Karpas-422 (cell line): ENCODE results near the gene FAM114A1. TPM values are rescaled to one million over a fixed set of nuclear protein-coding genes. Genes with fewer than 3 reads are reported as not detected.

Source experiments
- DNase-seq: peaks from one replicate; pipeline ENCODE4 v3.0.0-alpha.2; 2015
- H2AFZ ChIP-seq: fragments of 200-600 bp; sonication (generic); 2 replicates; pipeline ENCODE4 v1.6.1; 2014; ENCODE audit warnings: antibody characterized with exemption, low read length, mixed read lengths
- H3K27ac ChIP-seq: fragments of 200-600 bp; sonication (generic); 2 replicates; pipeline ENCODE4 v1.5.1; 2014; ENCODE audit warnings: mild to moderate bottlenecking, low read length, moderate library complexity
- H3K27me3 ChIP-seq: fragments of 200-600 bp; sonication (generic); 2 replicates; pipeline ENCODE4 v1.6.1; 2014; ENCODE audit warnings: low read length, mixed read lengths
- H3K36me3 ChIP-seq: fragments of 200-600 bp; sonication (generic); 2 replicates; pipeline ENCODE4 v1.6.1; 2014; ENCODE audit warnings: low read length, mixed read lengths; ENCODE audit not compliant: insufficient read depth
- H3K4me1 ChIP-seq: fragments of 200-600 bp; sonication (generic); 2 replicates; pipeline ENCODE4 v1.6.1; 2014; ENCODE audit warnings: mild to moderate bottlenecking, low read length, mixed read lengths
- H3K4me2 ChIP-seq: fragments of 200-600 bp; sonication (generic); 2 replicates; pipeline ENCODE4 v1.6.1; 2014; ENCODE audit warnings: low read length, low read depth, mild to moderate bottlenecking; ENCODE audit not compliant: poor library complexity, severe bottlenecking
- H3K4me3 ChIP-seq: fragments of 200-600 bp; sonication (generic); 2 replicates; pipeline ENCODE4 v1.5.1; 2014; ENCODE audit warnings: mild to moderate bottlenecking, antibody characterized with exemption, low read length, mixed read lengths
- H3K79me2 ChIP-seq: fragments of 200-600 bp; sonication (generic); 2 replicates; pipeline ENCODE4 v1.6.1; 2014; ENCODE audit warnings: mild to moderate bottlenecking, low read length, mixed read lengths
- H3K9ac ChIP-seq: fragments of 200-600 bp; sonication (generic); 2 replicates; pipeline ENCODE4 v1.6.0; 2014; ENCODE audit warnings: low read length
- H3K9me2 ChIP-seq: fragments of 200-600 bp; sonication (generic), shearing (Covaris generic); replicated peaks from 2 replicates; pipeline ENCODE4 v1.6.0; 2014; ENCODE audit warnings: mild to moderate bottlenecking, low read length, moderate library complexity; ENCODE audit not compliant: insufficient read depth
- H3K9me3 ChIP-seq: fragments of 300-700, 200-600 bp; sonication (generic); 2 replicates; pipeline ENCODE4 v1.6.1; 2014; ENCODE audit warnings: low read length, mixed read lengths
- H4K20me1 ChIP-seq: fragments of 200-600 bp; sonication (generic); 2 replicates; pipeline ENCODE4 v1.6.1; 2014; ENCODE audit warnings: mild to moderate bottlenecking, antibody characterized with exemption, low read length, low read depth; ENCODE audit not compliant: insufficient read depth
- total RNA-seq: library from RNA; depleted of rRNA; stranded (reverse); fragments of >200 nt; shearing (Covaris generic); gene quantifications from 2 replicates; pipeline ENCODE4 v1.2.3, GENCODE V29; 2014; ENCODE audit warnings: low replicate concordance

Gene FAM114A1
- total RNA-seq, 1 experiment from 2014 or later, result 1.6 TPM

DNA sequence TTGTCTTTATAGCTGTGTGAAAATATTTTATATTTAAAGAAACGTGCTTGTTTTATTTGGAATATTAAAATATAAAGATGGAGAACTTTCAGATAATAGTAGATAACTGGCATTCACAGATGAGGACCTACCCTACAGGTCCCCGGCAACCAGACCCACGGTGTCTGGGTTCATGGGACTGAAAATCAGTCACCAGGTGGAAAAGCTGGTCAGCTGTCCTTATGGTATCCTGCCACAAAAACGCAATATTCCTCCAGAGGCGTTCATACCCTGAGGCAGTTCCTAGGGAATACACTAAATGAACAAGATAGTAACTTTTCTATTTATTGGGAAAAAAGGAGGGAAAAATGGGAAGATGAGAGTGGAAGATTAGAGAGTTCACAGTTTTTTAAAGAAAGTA, 12.1 kb upstream of the FAM114A1 start:
- peak overlapping the region; percentile 98 for H3K27ac ChIP-seq
- peak; percentile 83 for DNase-seq
- 0 out of 2 replicates have a peak overlapping the region, but pooled peaks have one; percentile 18 for H2AFZ ChIP-seq
- H3K9me2 ChIP-seq, result no peaks in the 10 kb centered on the region
- peak overlapping the region; percentile 80 for H3K9ac ChIP-seq
- H3K4me2 ChIP-seq, result peak overlapping the region; percentile 100
- no peaks in the 10 kb centered on the region for H3K9me3 ChIP-seq
- no peaks in the 10 kb centered on the region for H3K36me3 ChIP-seq
- H3K79me2 ChIP-seq, result peaks cover 26% of the 10 kb centered on the region
- no peaks in the 10 kb centered on the region for H4K20me1 ChIP-seq
- peaks cover 59% of the 10 kb centered on the region for H3K4me1 ChIP-seq
- H3K27me3 ChIP-seq, result no peaks in the 10 kb centered on the region
- peak overlapping the region; percentile 70 for H3K4me3 ChIP-seq

DNA sequence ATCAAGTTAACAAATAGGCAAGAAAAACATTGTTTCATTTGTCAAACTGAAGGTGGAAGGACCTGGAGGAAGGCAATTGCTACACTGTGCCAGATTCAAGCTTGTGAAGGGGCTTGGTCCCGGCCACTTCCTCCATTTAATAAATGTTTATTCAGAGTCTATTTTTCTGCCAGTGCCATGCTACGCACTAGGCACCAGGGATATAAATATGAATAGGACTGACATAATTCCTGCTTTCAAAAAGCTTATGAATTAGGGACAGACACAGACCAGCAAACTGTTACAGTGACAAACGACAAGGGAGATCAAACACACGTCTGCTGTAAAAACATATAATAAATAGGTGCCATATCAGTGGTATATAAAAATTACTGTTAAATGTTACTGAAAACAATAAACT, 11.6 kb upstream of the FAM114A1 start:
- Histone ChIP-seq H3K9me3 (no peaks in the 10 kb centered on the region), H3K36me3 (no peaks in the 10 kb centered on the region), H3K27ac (peak overlapping the region; percentile 98), H3K4me1 (peaks cover 64% of the 10 kb centered on the region), H3K4me2 (peak overlapping the region; percentile 100), H4K20me1 (no peaks in the 10 kb centered on the region), H3K79me2 (peaks cover 26% of the 10 kb centered on the region), H3K4me3 (peak overlapping the region; percentile 70), H3K9ac (peak overlapping the region; percentile 80), H2AFZ (no peak overlapping the region), H3K27me3 (no peaks in the 10 kb centered on the region), H3K9me2 (no peaks in the 10 kb centered on the region)
- DNase-seq, result peak; percentile 89

DNA sequence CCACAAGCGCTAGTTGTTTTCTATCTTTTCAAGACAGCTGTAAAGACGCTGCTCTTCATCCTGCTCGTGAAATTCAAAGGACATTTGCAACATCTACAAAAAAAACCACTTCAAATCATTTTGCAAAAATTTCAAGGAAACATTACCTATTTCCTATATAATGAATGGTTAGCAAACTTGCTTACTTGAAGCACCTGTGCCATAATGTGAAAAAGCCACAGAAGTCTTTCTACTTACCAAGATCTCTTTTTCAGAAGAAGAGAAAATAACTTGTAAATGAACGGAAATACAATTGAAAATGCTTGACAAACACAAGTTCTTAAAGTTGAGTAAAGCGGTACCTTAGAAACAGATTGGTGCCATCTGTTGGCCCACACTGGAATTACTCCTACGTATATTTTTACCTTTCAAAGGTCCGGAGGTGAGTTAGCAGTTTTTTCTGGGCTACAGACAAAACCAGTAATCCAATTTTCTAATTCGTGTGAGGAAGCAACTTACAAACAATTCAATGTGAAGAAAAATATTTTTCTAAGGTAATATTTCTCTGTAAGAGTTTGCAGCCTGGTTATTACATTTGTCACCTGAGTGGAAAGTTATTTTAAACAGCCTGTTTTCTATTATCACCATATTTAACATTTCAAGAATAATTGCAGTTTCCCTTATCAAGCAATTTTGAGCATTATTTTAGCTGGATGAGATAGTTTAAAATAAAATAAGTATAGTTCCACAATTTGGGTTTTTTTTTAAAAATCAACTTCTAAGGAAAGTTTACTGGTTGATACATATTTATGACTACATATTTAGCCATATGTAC, 10.9 kb upstream of the FAM114A1 start, which contains the start of gene TLR6:
TLR6 (minus strand) TSS at position 294 of the 814 bp plus-strand sequence. CDS start 27,344 bp downstream, outside the sequence.
- DNase-seq, result peak; percentile 97
- no peaks in the 10 kb centered on the region for H4K20me1 ChIP-seq
- peak within 1 kb of the TSS; percentile 80 for H3K9ac ChIP-seq
- peaks cover 26% of the 10 kb centered on the region for H3K79me2 ChIP-seq
- H3K36me3 ChIP-seq, result no peaks in the 10 kb centered on the region
- H3K4me2 ChIP-seq, result peak within 1 kb of the TSS; percentile 100
- H3K4me1 ChIP-seq, result peaks cover 66% of the 10 kb centered on the region
- peak within 1 kb of the TSS; percentile 98 for H3K27ac ChIP-seq
- no peaks in the 10 kb centered on the region for H3K27me3 ChIP-seq
- H3K9me2 ChIP-seq, result no peaks in the 10 kb centered on the region
- H3K9me3 ChIP-seq, result no peaks in the 10 kb centered on the region
- 0 out of 2 replicates have a peak within 1 kb of the TSS, but pooled peaks have one; percentile 18 for H2AFZ ChIP-seq
- H3K4me3 ChIP-seq, result peak within 1 kb of the TSS; percentile 70

DNA sequence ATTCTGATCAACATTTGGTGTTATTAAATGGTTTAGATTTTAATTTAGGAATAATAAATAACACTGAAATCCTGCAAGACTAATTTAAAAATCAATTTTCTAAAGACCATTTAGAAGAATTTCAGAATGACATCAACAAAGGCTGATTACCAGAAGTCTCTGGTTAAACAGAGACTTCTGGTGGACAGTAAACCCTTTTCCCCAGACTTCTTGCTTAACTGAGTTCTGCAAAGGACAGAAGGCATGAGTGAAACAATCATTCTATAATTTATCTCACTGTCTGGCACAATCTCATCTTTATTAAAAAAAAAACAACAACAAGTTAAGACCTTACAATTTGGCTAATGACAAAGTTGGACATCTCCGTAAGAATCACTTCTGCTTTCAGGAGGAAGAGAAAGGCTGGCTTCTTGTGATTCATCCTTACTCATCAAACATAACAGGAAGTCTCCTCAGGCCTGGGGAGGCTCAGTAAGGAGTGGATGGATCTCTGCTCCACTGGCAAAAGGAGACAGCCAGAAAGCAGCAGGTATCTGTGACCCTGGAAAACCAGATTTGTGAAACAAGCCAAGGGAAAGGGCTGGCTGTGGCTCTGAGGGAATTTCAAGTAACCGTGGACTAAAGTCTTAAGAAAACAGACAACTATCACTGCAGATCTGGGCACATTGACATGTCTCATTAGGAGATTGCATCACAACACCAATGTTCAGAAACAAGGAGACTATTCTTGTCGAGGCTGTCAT, 10.1 kb upstream of the FAM114A1 start:
- H3K79me2 ChIP-seq, result peaks cover 26% of the 10 kb centered on the region
- H3K4me1 ChIP-seq, result peaks cover 66% of the 10 kb centered on the region
- no peaks in the 10 kb centered on the region for H3K27me3 ChIP-seq
- DNase-seq, result peak; percentile 91
- H3K4me3 ChIP-seq, result peak overlapping the region; percentile 70
- H3K9me3 ChIP-seq, result no peaks in the 10 kb centered on the region
- peak overlapping the region; percentile 98 for H3K27ac ChIP-seq
- no peaks in the 10 kb centered on the region for H3K9me2 ChIP-seq
- H2AFZ ChIP-seq, result no peak overlapping the region
- H3K36me3 ChIP-seq, result no peaks in the 10 kb centered on the region
- H3K9ac ChIP-seq, result peak overlapping the region; percentile 80
- no peaks in the 10 kb centered on the region for H4K20me1 ChIP-seq
- H3K4me2 ChIP-seq, result peak overlapping the region; percentile 100

DNA sequence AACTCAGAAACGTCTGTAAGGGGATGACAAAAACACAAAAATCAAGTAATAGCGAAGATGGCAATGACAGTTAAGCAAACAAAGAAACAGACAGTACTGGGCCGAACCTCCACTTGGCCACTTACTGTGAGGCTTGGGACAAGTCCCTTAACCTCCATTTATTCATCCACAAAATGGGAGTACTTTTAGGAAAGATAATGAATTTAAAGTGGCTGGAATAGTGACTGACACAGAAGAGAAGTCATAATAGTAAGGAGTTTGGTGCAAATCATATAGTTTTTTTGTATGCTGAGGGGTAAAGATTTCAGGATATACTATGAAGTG, 9.5 kb upstream of the FAM114A1 start:
- no peaks in the 10 kb centered on the region for H3K36me3 ChIP-seq
- DNase-seq, result no peak
- peak overlapping the region; percentile 70 for H3K4me3 ChIP-seq
- H3K27ac ChIP-seq, result peak overlapping the region; percentile 98
- H4K20me1 ChIP-seq, result no peaks in the 10 kb centered on the region
- H3K9me3 ChIP-seq, result no peaks in the 10 kb centered on the region
- no peaks in the 10 kb centered on the region for H3K27me3 ChIP-seq
- peak overlapping the region; percentile 80 for H3K9ac ChIP-seq
- H3K9me2 ChIP-seq, result no peaks in the 10 kb centered on the region
- peaks cover 26% of the 10 kb centered on the region for H3K79me2 ChIP-seq
- H2AFZ ChIP-seq, result no peak overlapping the region
- peak overlapping the region; percentile 100 for H3K4me2 ChIP-seq
- peaks cover 66% of the 10 kb centered on the region for H3K4me1 ChIP-seq

DNA sequence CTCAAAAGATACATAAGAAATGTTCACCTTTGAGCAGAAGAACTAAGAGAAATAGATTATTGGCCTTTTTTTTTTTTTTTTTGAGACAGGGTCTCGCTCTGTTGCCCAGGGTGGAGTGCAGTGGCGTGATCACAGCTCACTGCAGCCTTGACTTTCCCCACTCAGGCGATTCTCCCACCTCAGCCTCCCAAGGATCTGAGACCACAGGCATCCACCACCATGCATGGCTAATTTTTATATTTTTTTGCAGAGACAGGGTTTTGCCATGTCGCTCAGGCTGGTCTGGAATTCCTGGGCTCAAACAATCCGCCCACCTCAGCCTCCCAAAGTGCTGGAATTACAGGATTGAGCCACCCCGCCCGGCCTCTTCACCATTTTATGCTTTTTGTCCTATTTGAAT, 8.1 kb upstream of the FAM114A1 start:
- Histone ChIP-seq H3K79me2 (peaks cover 12% of the 10 kb centered on the region), H3K9me2 (no peaks in the 10 kb centered on the region), H4K20me1 (no peaks in the 10 kb centered on the region), H3K27ac (peak overlapping the region; percentile 98), H3K9me3 (no peaks in the 10 kb centered on the region), H3K27me3 (no peaks in the 10 kb centered on the region), H3K4me1 (peaks cover 55% of the 10 kb centered on the region), H3K4me2 (no peak overlapping the region), H3K36me3 (no peaks in the 10 kb centered on the region), H3K4me3 (no peak overlapping the region), H3K9ac (peak overlapping the region; percentile 24; the same call in 1 of the 2 replicates), H2AFZ (peak overlapping the region; percentile 35; the same call in 1 of the 2 replicates)
- DNase-seq, result no peak

DNA sequence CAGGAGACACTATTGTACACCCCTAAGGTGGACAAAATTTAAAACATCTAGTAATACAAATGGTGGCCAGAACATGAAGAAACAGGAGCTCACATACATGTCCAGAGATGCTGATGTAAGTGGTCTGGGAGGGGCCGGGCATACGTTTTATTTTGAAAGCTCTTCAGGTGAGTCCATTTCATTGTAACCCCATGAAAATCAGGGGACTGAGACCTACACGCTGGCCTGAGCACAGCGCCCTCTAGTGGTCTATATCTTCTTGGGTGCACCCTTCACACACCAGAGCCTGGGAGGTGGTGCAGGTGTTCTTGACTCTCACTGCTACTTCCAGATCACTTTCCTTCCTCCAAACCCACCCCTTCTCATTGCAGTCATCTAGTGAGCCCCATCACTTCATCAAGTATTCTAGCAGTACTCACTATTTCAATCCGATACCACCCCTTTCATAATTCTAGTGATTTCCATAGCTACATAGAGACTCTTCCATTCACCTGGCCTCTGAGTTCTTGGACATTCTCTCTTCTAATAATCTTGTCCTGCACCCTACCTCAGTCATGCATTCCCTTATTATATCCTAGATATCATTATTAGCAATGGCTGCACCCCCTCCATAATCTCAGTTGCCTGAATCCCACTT, 6.7 kb upstream of the FAM114A1 start:
- Histone ChIP-seq H3K36me3 (no peaks in the 10 kb centered on the region), H3K4me2 (peak overlapping the region; percentile 18), H4K20me1 (no peaks in the 10 kb centered on the region), H3K9me3 (no peaks in the 10 kb centered on the region), H3K9ac (no peak overlapping the region), H3K4me1 (peaks cover 44% of the 10 kb centered on the region), H3K4me3 (no peak overlapping the region), H3K27ac (no peak overlapping the region), H3K27me3 (no peaks in the 10 kb centered on the region), H2AFZ (peak overlapping the region; percentile 64; the same call in 1 of the 2 replicates), H3K9me2 (no peaks in the 10 kb centered on the region), H3K79me2 (peaks cover under 1% of the 10 kb centered on the region; the same call in 1 of the 2 replicates)
- peak; percentile 95 for DNase-seq
